ENCODE data around the gene MS4A4E.
"Not testable (repeated sequence)": the region's sequence is repeated elsewhere in the genome, so short reads cannot be mapped to it uniquely, and the experiment has no call there.

The MS4A4E gene

GRCh38 chr11:60159868-60160267, 83.1 kb downstream of the MS4A4E start:
- Histone ChIP-seq H3K36me3 (ENCODE audit: control insufficient read depth in 2 of 2, insufficient read depth in 2 of 2, low read length in 2 of 2) (no peaks in the 10 kb centered on the region), H3K27ac (ENCODE audit: low read depth in 2 of 2, low read length in 2 of 2) (no peak overlapping the region), H3K9me3 (ENCODE audit: control insufficient read depth in 2 of 2, low read length in 2 of 2) (no peaks in the 10 kb centered on the region), H3K4me1 (ENCODE audit: control insufficient read depth in 2 of 2, insufficient read depth in 2 of 2, low read length in 2 of 2) (no peaks in the 10 kb centered on the region), H3K27me3 (ENCODE audit: control insufficient read depth in 2 of 2, insufficient read depth in 2 of 2, low read length in 2 of 2) (no peaks in the 10 kb centered on the region), H3K9ac (ENCODE audit: low read depth in 1 of 2, low read length in 2 of 2) (no peak overlapping the region), H3K4me3 (ENCODE audit: low read length in 2 of 2) (no peak overlapping the region)

GRCh38 chr11:60159284-60159683, 83.7 kb downstream of the MS4A4E start:
- H3K27me3 ChIP-seq (ENCODE audit: control insufficient read depth in 2 of 2, insufficient read depth in 2 of 2, low read length in 2 of 2), result no peaks in the 10 kb centered on the region
- no peaks in the 10 kb centered on the region for H3K36me3 ChIP-seq (ENCODE audit: control insufficient read depth in 2 of 2, insufficient read depth in 2 of 2, low read length in 2 of 2)
- H3K9me3 ChIP-seq (ENCODE audit: control insufficient read depth in 2 of 2, low read length in 2 of 2), result no peaks in the 10 kb centered on the region
- no peak overlapping the region for H3K4me3 ChIP-seq (ENCODE audit: low read length in 2 of 2)
- H3K4me1 ChIP-seq (ENCODE audit: control insufficient read depth in 2 of 2, insufficient read depth in 2 of 2, low read length in 2 of 2), result no peaks in the 10 kb centered on the region
- no peak overlapping the region for H3K9ac ChIP-seq (ENCODE audit: low read depth in 1 of 2, low read length in 2 of 2)
- H3K27ac ChIP-seq (ENCODE audit: low read depth in 2 of 2, low read length in 2 of 2), result no peak overlapping the region

GRCh38 chr11:60158636-60159035, 84.3 kb downstream of the MS4A4E start:
- H3K27me3 ChIP-seq (ENCODE audit: control insufficient read depth in 2 of 2, insufficient read depth in 2 of 2, low read length in 2 of 2), result no peaks in the 10 kb centered on the region
- H3K9ac ChIP-seq (ENCODE audit: low read depth in 1 of 2, low read length in 2 of 2), result no peak overlapping the region

GRCh38 chr11:60155931-60156330, 87.0 kb downstream of the MS4A4E start:
- Histone ChIP-seq H3K4me1 (ENCODE audit: control insufficient read depth in 2 of 2, insufficient read depth in 2 of 2, low read length in 2 of 2) (no peaks in the 10 kb centered on the region), H3K27me3 (ENCODE audit: control insufficient read depth in 2 of 2, insufficient read depth in 2 of 2, low read length in 2 of 2) (no peaks in the 10 kb centered on the region), H3K27ac (ENCODE audit: low read depth in 2 of 2, low read length in 2 of 2) (no peak overlapping the region), H3K9me3 (ENCODE audit: control insufficient read depth in 2 of 2, low read length in 2 of 2) (no peaks in the 10 kb centered on the region), H3K4me3 (ENCODE audit: low read length in 2 of 2) (no peak overlapping the region), H3K36me3 (ENCODE audit: control insufficient read depth in 2 of 2, insufficient read depth in 2 of 2, low read length in 2 of 2) (no peaks in the 10 kb centered on the region), H3K9ac (ENCODE audit: low read depth in 1 of 2, low read length in 2 of 2) (no peak overlapping the region)

More at GRCh38 chr11:60158636-60159035, 84.3 kb downstream of the MS4A4E start:
- no peaks in the 10 kb centered on the region for H3K36me3 ChIP-seq (ENCODE audit: control insufficient read depth in 2 of 2, insufficient read depth in 2 of 2, low read length in 2 of 2)
- H3K4me3 ChIP-seq (ENCODE audit: low read length in 2 of 2), result no peak overlapping the region
- no peak overlapping the region for H3K27ac ChIP-seq (ENCODE audit: low read depth in 2 of 2, low read length in 2 of 2)
- H3K9me3 ChIP-seq (ENCODE audit: control insufficient read depth in 2 of 2, low read length in 2 of 2), result no peaks in the 10 kb centered on the region
- no peaks in the 10 kb centered on the region for H3K4me1 ChIP-seq (ENCODE audit: control insufficient read depth in 2 of 2, insufficient read depth in 2 of 2, low read length in 2 of 2)

- H3K4me1 ChIP-seq (ENCODE audit: control insufficient read depth in 2 of 2, insufficient read depth in 2 of 2, low read length in 2 of 2); H3K9ac ChIP-seq (ENCODE audit: low read depth in 1 of 2, low read length in 2 of 2); H3K9me3 ChIP-seq (ENCODE audit: control insufficient read depth in 2 of 2, low read length in 2 of 2); H3K27me3 ChIP-seq (ENCODE audit: control insufficient read depth in 2 of 2, insufficient read depth in 2 of 2, low read length in 2 of 2); H3K36me3 ChIP-seq (ENCODE audit: control insufficient read depth in 2 of 2, insufficient read depth in 2 of 2, low read length in 2 of 2); H3K4me3 ChIP-seq (ENCODE audit: low read length in 2 of 2); H3K27ac ChIP-seq (ENCODE audit: low read depth in 2 of 2, low read length in 2 of 2): not testable (repeated sequence)
Observed at GRCh38 chr11:60152727-60153126, 90.2 kb downstream of the MS4A4E start.

GRCh38 chr11:60150279-60150678, 92.7 kb downstream of the MS4A4E start:
- H3K9ac ChIP-seq (ENCODE audit: low read depth in 1 of 2, low read length in 2 of 2), result no peak overlapping the region
- H3K27me3 ChIP-seq (ENCODE audit: control insufficient read depth in 2 of 2, insufficient read depth in 2 of 2, low read length in 2 of 2), result no peaks in the 10 kb centered on the region
- H3K9me3 ChIP-seq (ENCODE audit: control insufficient read depth in 2 of 2, low read length in 2 of 2), result no peaks in the 10 kb centered on the region
- no peaks in the 10 kb centered on the region for H3K36me3 ChIP-seq (ENCODE audit: control insufficient read depth in 2 of 2, insufficient read depth in 2 of 2, low read length in 2 of 2)
- H3K4me1 ChIP-seq (ENCODE audit: control insufficient read depth in 2 of 2, insufficient read depth in 2 of 2, low read length in 2 of 2), result no peaks in the 10 kb centered on the region
- H3K4me3 ChIP-seq (ENCODE audit: low read length in 2 of 2), result no peak overlapping the region
- no peak overlapping the region for H3K27ac ChIP-seq (ENCODE audit: low read depth in 2 of 2, low read length in 2 of 2)
